ENCODE measurements around the gene HPSE2. TPM values are rescaled to one million over a fixed set of nuclear protein-coding genes. Genes with fewer than 3 reads are reported as not detected.

Gene HPSE2
- total RNA-seq, 1 experiment from 2014 or later, result 0.20 TPM

DNA sequence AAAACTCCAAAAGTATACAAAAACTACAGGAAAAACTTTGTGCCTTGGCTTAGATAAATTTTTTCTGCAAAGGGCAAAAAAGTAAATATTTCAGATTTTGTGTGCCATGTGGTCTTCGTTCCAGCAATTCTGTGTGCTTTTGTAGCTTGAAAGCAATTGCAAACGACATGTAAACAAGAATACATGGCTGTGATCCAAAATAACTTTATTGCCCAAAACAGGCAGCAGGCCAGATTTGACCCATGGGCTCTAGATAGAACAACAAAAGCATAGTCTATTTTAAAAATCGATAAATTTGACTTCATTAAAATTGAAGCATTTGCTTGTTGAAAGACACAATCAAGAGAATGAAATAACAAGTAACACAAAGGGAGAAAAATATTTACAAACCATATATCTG is 336.6 kb downstream of the HPSE2 start:
- no peaks in the 10 kb centered on the region for H3K79me2 ChIP-seq (ENCODE audit: insufficient read depth, low read length)
- no CpG with 5 or more reads among the region's 3 CpGs for WGBS (ENCODE audit: extremely low coverage, insufficient read length, low lambda C conversion rate)

More for the DNA sequence above, 336.6 kb downstream of the HPSE2 start:
- DNase-seq, result no peak
- Histone ChIP-seq H2BK5ac (ENCODE audit: insufficient read length, low read length) (no peak overlapping the region), H4K91ac (ENCODE audit: insufficient read length, low read depth, low read length) (no peak overlapping the region), H3K27ac (ENCODE audit: insufficient read length, low read depth, low read length) (no peak overlapping the region), H3K14ac (ENCODE audit: insufficient read depth, low read length) (no peak overlapping the region), H3K4me2 (ENCODE audit: insufficient read depth, insufficient read length, low read length) (no peak overlapping the region), H3K9me3 (ENCODE audit: control insufficient read depth, low read depth, low read length) (no peaks in the 10 kb centered on the region), H3K27me3 (ENCODE audit: insufficient read depth, low read length) (no peaks in the 10 kb centered on the region), H3K56ac (ENCODE audit: insufficient read length, low read depth, low read length) (no peak overlapping the region), H2BK20ac (ENCODE audit: low read depth, low read length, poor library complexity, severe bottlenecking) (no peak overlapping the region), H4K5ac (ENCODE audit: insufficient read length, low read depth, low read length) (no peak overlapping the region), H3K23ac (ENCODE audit: insufficient read length, low read depth, low read length) (no peak overlapping the region), H3K18ac (ENCODE audit: insufficient read length, low read depth, low read length) (no peak overlapping the region), H3K79me1 (ENCODE audit: insufficient read depth, low read depth, low read length, poor library complexity, severe bottlenecking) (no peaks in the 10 kb centered on the region), H3K4ac (ENCODE audit: low read depth, low read length) (no peak overlapping the region), H3K9ac (ENCODE audit: extremely low read depth, insufficient read length, low read length) (no peak overlapping the region), H3T11ph (ENCODE audit: low read length) (no peak overlapping the region), H4K8ac (replicated peaks; ENCODE audit: insufficient read length, low read depth, low read length) (no peak overlapping the region), H2BK12ac (ENCODE audit: insufficient read length, low read depth, low read length) (no peak overlapping the region), H4K20me1 (ENCODE audit: control insufficient read depth, insufficient read depth, insufficient read length) (no peaks in the 10 kb centered on the region), H2AFZ (ENCODE audit: low read length) (no peak overlapping the region), H2AK5ac (ENCODE audit: insufficient read length, low read length) (no peak overlapping the region), H3K4me1 (ENCODE audit: insufficient read depth, low read length) (no peaks in the 10 kb centered on the region), H2BK120ac (ENCODE audit: low read depth, low read length, poor library complexity, severe bottlenecking) (no peak overlapping the region), H2BK15ac (ENCODE audit: low read depth, low read length) (no peak overlapping the region), H3K23me2 (ENCODE audit: insufficient read length, low read depth, low read length, poor library complexity, severe bottlenecking) (no peaks in the 10 kb centered on the region)
- H3K27me3 Mint-ChIP-seq (ENCODE audit: low read depth), result no peaks in the 10 kb centered on the region
- no peak overlapping the region for H3K27ac Mint-ChIP-seq
- no peaks in the 10 kb centered on the region for H3K9me3 Mint-ChIP-seq
- H3K36me3 Mint-ChIP-seq (ENCODE audit: insufficient read depth in 1 of 3, low read depth in 3 of 3), result no peaks in the 10 kb centered on the region
- H3K4me1 Mint-ChIP-seq, result peaks cover 0 to 3% of the 10 kb centered on the region in 2 experiments; a peak in 2 of 4 replicates
- H3K4me3 Mint-ChIP-seq, result no peak overlapping the region
- TF ChIP-seq, protein P1, sequence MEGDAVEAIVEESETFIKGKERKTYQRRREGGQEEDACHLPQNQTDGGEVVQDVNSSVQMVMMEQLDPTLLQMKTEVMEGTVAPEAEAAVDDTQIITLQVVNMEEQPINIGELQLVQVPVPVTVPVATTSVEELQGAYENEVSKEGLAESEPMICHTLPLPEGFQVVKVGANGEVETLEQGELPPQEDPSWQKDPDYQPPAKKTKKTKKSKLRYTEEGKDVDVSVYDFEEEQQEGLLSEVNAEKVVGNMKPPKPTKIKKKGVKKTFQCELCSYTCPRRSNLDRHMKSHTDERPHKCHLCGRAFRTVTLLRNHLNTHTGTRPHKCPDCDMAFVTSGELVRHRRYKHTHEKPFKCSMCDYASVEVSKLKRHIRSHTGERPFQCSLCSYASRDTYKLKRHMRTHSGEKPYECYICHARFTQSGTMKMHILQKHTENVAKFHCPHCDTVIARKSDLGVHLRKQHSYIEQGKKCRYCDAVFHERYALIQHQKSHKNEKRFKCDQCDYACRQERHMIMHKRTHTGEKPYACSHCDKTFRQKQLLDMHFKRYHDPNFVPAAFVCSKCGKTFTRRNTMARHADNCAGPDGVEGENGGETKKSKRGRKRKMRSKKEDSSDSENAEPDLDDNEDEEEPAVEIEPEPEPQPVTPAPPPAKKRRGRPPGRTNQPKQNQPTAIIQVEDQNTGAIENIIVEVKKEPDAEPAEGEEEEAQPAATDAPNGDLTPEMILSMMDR (conservative IDR thresholded peaks at IDR 0.05), result no peak
